ENCODE data around the gene CCDC73. TPM values are rescaled to one million over a fixed set of nuclear protein-coding genes. Genes with fewer than 3 reads are reported as not detected.
A peak's percentile ranks its signal among the peaks of the same experiment; 100 is the strongest.

Gene CCDC73
- total and polyA plus RNA-seq, 11 donors: 0.01 TPM; not detected in 10

- Histone ChIP-seq H3K4me3 (peak overlapping the region in 4 of 12 donors; percentile 40 to 77 (median 60)), H3K36me3 (no peaks in the 10 kb centered on the region), H3K4me1 (peaks cover 0 to 19% (median 5%) of the 10 kb centered on the region in 12 donors), H3K27me3 (peaks cover 0 to 25% (median 9%) of the 10 kb centered on the region in 9 donors), H3K9me3 (no peaks in the 10 kb centered on the region), H3K27ac (no peak overlapping the region)
- TF ChIP-seq, protein P1, sequence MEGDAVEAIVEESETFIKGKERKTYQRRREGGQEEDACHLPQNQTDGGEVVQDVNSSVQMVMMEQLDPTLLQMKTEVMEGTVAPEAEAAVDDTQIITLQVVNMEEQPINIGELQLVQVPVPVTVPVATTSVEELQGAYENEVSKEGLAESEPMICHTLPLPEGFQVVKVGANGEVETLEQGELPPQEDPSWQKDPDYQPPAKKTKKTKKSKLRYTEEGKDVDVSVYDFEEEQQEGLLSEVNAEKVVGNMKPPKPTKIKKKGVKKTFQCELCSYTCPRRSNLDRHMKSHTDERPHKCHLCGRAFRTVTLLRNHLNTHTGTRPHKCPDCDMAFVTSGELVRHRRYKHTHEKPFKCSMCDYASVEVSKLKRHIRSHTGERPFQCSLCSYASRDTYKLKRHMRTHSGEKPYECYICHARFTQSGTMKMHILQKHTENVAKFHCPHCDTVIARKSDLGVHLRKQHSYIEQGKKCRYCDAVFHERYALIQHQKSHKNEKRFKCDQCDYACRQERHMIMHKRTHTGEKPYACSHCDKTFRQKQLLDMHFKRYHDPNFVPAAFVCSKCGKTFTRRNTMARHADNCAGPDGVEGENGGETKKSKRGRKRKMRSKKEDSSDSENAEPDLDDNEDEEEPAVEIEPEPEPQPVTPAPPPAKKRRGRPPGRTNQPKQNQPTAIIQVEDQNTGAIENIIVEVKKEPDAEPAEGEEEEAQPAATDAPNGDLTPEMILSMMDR (IDR thresholded peaks at IDR 0.05): no peak
- no peak for TF ChIP-seq POLR2A (IDR thresholded peaks at IDR 0.05)
- no peak for DNase-seq
- intact Hi-C loops (cut with DNase I): no loop called here
- ATAC-seq: no peak
- 68 to 77% (median 72%) methylated on average over 9 of the region's 9 CpGs for WGBS, 4 donors
Measured at GRCh38 chr11:32830796-32831195, 36.3 kb upstream of the CCDC73 start.

DNA sequence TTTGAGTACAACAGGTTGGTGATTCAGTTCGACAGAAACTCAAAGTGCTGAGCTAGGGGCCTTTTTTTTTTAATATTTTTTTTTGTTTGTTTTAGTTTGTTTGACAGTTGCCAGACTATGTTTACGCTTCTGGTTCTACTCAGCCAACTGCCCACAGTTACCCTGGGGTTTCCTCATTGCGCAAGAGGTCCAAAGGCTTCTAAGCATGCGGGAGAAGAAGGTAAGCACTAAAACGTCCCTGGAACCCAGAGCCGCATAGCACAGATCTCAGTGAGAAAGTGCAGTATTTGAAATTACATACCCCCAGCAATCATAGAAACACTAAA lies 35.9 kb upstream of the CCDC73 start:
- WGBS, 4 donors: 35 to 42% (median 37%) methylated on average over 6 of the region's 6 CpGs
- DNase-seq (no peak), ATAC-seq (peak in 1 of 4 donors; percentile 36)
- no peak overlapping the region for H3K27ac ChIP-seq
- peaks cover 0 to 19% (median 5%) of the 10 kb centered on the region in 12 donors for H3K4me1 ChIP-seq
- peak overlapping the region; percentile 40 to 77 (median 57) for H3K4me3 ChIP-seq
- TF ChIP-seq POLR2A (IDR thresholded peaks at IDR 0.05): no peak
- TF ChIP-seq, protein P1 (IDR thresholded peaks at IDR 0.05): no peak
- intact Hi-C loops (cut with DNase I): no loop called here
- H3K27me3 ChIP-seq: peaks cover 0 to 25% (median 9%) of the 10 kb centered on the region in 9 donors
- no peaks in the 10 kb centered on the region for H3K9me3 ChIP-seq
- no peaks in the 10 kb centered on the region for H3K36me3 ChIP-seq

GRCh38 chr11:32829680-32830412 lies 35.4 kb upstream of the CCDC73 start, which contains the start of gene PRRG4:
Gene PRRG4 (plus strand): TSS chr11:32829927. CDS start chr11:32830530, 603 bp downstream.
- peaks cover 0 to 19% (median 5%) of the 10 kb centered on the region in 12 donors for H3K4me1 ChIP-seq
- peak; percentile 29 to 78 (median 50) for DNase-seq
- peak in 3 of 4 donors; percentile 54 to 91 (median 81) for ATAC-seq
- H3K27ac ChIP-seq: peak within 1 kb of the TSS in 3 of 12 donors; percentile 7 to 79 (median 32)
- no peaks in the 10 kb centered on the region for H3K36me3 ChIP-seq
- no peaks in the 10 kb centered on the region for H3K9me3 ChIP-seq
- H3K27me3 ChIP-seq: peaks cover 0 to 25% (median 9%) of the 10 kb centered on the region in 9 donors
- TF ChIP-seq POLR2A (IDR thresholded peaks at IDR 0.05): no peak
- TF ChIP-seq, protein P1 (IDR thresholded peaks at IDR 0.05): no peak
- 2 to 8% (median 3%) methylated on average over 22 to 85 of the region's 85 CpGs for WGBS, 4 donors
- peak within 1 kb of the TSS; percentile 40 to 77 (median 57) for H3K4me3 ChIP-seq
- intact Hi-C loops (cut with DNase I): no loop called here

- H3K36me3 ChIP-seq: no peaks in the 10 kb centered on the region
- ATAC-seq: no peak
- intact Hi-C loops (cut with DNase I): no loop called here
- DNase-seq: no peak
- H3K27me3 ChIP-seq: peaks cover 0 to 25% (median 9%) of the 10 kb centered on the region in 9 donors
- peak overlapping the region; percentile 40 to 77 (median 57) for H3K4me3 ChIP-seq
- H3K9me3 ChIP-seq: no peaks in the 10 kb centered on the region
- TF ChIP-seq, protein P1 (IDR thresholded peaks at IDR 0.05): no peak
- no peak for TF ChIP-seq POLR2A (IDR thresholded peaks at IDR 0.05)
- H3K4me1 ChIP-seq: peaks cover 0 to 19% (median 5%) of the 10 kb centered on the region in 12 donors
- peak overlapping the region in 3 of 12 donors; percentile 7 to 79 (median 32) for H3K27ac ChIP-seq
- WGBS, 4 donors: 12 to 16% (median 13%) methylated on average over 8 to 12 of the region's 12 CpGs
Measured at GRCh38 chr11:32829157-32829679, 34.8 kb upstream of the CCDC73 start.
